Mucosa of descending colon (tissue), 3 donors: ENCODE results near the gene KDM2B. TPM values are rescaled to one million over a fixed set of nuclear protein-coding genes. Genes with fewer than 3 reads are reported as not detected.
A peak's percentile ranks its signal among the peaks of the same experiment; 100 is the strongest.

Experiments used
- ATAC-seq: fragments of 200-7000 bp; cut with Tn5 transposase; one replicate; pipeline ENCODE4 v1.9.1; 2020; ENCODE audit warnings: mild to moderate bottlenecking, moderate library complexity
- DNase-seq, 3 donors: peaks; one replicate each; pipeline ENCODE4 v3.0.0-alpha.2; 2020
- H3K36me3 ChIP-seq: fragments of 200-600 bp; one replicate; pipeline ENCODE4 v1.8.0; 2021; ENCODE audit warnings: low read depth, mild to moderate bottlenecking
- H3K4me1 ChIP-seq: fragments of 200-600 bp; one replicate; pipeline ENCODE4 v1.8.0; 2021; ENCODE audit warnings: low read depth, mild to moderate bottlenecking
- H3K4me3 ChIP-seq: fragments of 200-600 bp; one replicate; pipeline ENCODE4 v1.8.0; 2021; ENCODE audit warnings: mild to moderate bottlenecking
- H3K9me3 ChIP-seq: fragments of 200-600 bp; one replicate; pipeline ENCODE4 v1.8.0; 2021; ENCODE audit warnings: mild to moderate bottlenecking
- intact Hi-C, 2 donors: fragments of 100-400 bp; cut with DNase I in 1 of 2; cut with micrococcal nuclease in 1 of 2; formaldehyde crosslinking; loops; one replicate each; pipeline versions ENCODE4 v1.11.0 to v1.11.1; 2022; cut with DNase I, micrococcal nuclease
- total RNA-seq, 3 donors: library from RNA; stranded (reverse); fragmentation: NEBNext Ultra II Directional in 2 of 3; extraction: Animal tissue kit (Norgen Biotek cat#: 25700) in 2 of 3; gene quantifications; one replicate each; pipeline versions ENCODE4 v1.2.1 to v1.2.4, GENCODE V29; 2021 to 2023
- TF ChIP-seq, protein P1 (sequence below): fragments of 200-600 bp; IDR thresholded peaks from one replicate; pipeline ENCODE4 v1.8.0; 2022; ENCODE audit warnings: antibody characterized with exemption, mild to moderate bottlenecking
- donor health status: DM: no; HTN: no; CAD: no; lungs with moderate emphysema.
- donor health status: DM: no; HTN: no; CAD: no.
- donor health status: DM: no; HTN: yes; CAD: no.

The KDM2B gene
- total RNA-seq, 3 donors from 2014 or later: 17.9 to 24.5 (median 18.3) TPM

DNA sequence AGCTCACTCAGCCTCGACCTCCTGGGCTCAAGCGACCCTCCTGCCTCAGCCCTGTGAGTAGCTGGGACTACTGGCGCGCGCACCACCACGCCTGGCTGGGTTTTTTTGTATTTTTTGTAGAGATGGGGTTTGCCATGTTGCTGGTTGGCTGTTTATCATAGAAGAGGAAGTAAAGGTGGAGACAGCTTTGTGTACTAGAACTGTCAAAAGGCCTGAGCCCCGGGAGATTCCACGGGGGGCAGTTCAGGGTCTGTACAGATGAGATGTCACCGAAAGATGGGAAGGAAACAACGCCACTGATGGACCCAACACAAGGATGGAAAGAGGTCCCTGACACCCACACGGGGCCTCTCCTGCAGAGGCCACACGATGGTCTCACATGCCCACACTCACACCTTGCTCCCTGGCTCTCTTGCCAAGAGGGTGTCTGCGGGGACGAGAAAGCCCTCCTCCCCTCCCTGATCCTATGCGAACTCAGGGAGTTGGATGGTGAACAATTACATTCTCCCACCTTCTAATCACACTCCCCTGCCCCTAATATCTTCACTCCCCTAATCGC, 66.6 kb downstream of the KDM2B start:
- TF ChIP-seq, protein P1, sequence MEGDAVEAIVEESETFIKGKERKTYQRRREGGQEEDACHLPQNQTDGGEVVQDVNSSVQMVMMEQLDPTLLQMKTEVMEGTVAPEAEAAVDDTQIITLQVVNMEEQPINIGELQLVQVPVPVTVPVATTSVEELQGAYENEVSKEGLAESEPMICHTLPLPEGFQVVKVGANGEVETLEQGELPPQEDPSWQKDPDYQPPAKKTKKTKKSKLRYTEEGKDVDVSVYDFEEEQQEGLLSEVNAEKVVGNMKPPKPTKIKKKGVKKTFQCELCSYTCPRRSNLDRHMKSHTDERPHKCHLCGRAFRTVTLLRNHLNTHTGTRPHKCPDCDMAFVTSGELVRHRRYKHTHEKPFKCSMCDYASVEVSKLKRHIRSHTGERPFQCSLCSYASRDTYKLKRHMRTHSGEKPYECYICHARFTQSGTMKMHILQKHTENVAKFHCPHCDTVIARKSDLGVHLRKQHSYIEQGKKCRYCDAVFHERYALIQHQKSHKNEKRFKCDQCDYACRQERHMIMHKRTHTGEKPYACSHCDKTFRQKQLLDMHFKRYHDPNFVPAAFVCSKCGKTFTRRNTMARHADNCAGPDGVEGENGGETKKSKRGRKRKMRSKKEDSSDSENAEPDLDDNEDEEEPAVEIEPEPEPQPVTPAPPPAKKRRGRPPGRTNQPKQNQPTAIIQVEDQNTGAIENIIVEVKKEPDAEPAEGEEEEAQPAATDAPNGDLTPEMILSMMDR: no peak
- Histone ChIP-seq H3K4me1 (no peaks in the 10 kb centered on the region), H3K9me3 (no peaks in the 10 kb centered on the region), H3K36me3 (no peaks in the 10 kb centered on the region), H3K4me3 (no peak overlapping the region)
- intact Hi-C loops: no loop called here
- ATAC-seq (peak; percentile 41), DNase-seq (no peak)

DNA sequence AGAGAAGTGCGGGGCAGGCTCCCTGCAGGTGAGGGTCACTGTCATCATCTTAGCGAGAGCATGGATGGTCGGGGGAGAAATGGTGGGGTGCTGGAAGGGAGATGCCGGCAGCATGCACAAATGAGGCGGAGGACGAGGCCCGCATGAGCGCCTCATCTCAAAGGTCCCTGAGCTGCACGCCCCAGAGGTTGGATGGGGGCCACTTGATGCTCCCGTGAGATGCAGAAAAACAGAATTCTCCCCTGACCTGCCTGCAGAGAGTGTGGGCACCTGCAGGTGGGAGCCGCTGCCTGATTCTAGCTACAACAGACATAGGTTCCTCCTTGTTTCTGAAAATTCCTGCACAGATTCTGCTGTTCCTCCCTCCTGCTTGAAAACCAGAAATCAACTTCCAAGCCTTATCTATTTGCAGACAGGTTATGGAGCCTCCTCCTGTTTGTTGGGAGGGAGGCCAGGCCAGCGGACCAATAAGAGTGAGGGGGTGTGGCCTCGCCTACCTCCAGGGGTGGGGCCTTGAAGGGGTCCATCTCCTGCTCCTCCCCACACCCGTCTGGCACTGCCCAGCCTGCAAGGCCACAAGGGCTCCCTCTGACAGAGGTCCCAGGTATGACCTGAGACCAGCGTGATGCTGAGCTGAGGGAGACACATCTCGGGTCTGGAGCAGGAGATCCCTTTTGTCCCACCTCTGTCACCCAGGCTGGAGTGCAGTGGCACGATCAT, 67.2 kb downstream of the KDM2B start:
- H3K36me3 ChIP-seq: no peaks in the 10 kb centered on the region

DNA sequence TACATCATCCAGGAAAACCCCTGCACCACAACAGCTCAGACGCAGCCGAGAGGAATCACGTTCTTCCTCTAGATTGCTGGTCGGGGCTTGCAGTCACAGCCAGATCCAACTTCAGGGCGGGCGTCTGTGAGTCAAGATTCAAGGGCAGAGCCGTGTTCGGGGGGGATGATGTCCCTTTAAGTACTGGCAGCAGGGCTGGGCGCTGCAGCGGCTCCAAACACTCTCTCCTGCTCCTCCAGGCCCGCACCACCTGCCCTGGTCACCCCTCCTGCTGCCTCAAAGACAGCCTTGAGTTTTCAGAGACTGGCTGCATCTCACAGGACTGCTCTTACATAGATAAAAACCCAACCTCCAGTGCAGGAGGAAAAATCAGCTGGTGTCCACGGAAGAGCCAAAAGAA, 68.3 kb downstream of the KDM2B start:
- intact Hi-C loops: no loop called here
- Histone ChIP-seq H3K4me1 (no peaks in the 10 kb centered on the region), H3K9me3 (no peaks in the 10 kb centered on the region), H3K36me3 (no peaks in the 10 kb centered on the region), H3K4me3 (no peak overlapping the region)
- TF ChIP-seq, protein P1: no peak
- ATAC-seq (no peak), DNase-seq (no peak)

More for the DNA sequence above, 67.2 kb downstream of the KDM2B start:
- Histone ChIP-seq H3K4me3 (no peak overlapping the region), H3K9me3 (no peaks in the 10 kb centered on the region), H3K4me1 (no peaks in the 10 kb centered on the region)
- DNase-seq: peak; percentile 61 to 72 (median 67)
- ATAC-seq: peak; percentile 96
- intact Hi-C loops: no loop called here
- TF ChIP-seq, protein P1: no peak

DNA sequence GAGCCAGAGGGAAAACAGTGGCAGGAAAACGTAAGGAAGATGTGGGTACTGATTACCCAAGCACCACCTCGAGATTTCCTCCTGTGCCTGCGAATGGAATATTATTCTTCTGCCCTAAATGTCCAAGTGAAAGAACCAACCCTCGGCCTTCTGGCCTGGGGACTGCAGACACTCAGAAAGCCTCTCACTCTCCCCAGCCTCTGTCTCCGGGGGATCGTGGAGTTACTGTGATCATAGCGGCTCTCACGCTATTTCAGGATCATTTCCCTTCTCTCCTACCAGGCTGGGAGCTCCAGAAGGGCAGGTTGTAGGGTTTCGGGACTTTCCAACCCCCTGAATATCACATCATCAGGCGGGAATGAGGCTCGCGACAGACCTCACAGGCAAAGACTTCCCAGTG, 68.9 kb downstream of the KDM2B start:
- DNase-seq (no peak), ATAC-seq (no peak)
- Histone ChIP-seq H3K4me1 (no peaks in the 10 kb centered on the region), H3K36me3 (no peaks in the 10 kb centered on the region), H3K4me3 (no peak overlapping the region), H3K9me3 (no peaks in the 10 kb centered on the region)
- TF ChIP-seq, protein P1: no peak
- intact Hi-C loops: no loop called here

DNA sequence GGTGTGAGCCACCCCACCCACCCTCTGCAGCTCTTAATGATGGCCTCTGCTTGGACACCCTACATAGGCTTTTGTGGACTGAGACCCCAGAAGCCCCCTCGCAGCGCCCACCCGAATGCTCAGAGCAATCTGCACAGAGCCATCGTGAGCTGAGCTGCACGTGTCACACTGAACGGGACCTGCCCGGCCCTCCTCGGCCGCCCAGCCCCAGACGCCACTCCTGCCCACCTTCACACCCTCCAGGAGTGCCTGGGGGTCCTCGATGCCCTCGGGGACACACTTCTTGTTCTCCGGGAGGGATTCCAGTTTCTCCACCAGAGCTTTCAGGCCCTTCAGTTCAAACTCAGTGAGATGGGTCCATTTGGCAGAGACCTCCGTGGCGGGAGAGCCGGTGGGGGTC, 71.5 kb downstream of the KDM2B start:
- ATAC-seq (no peak), DNase-seq (no peak)
- TF ChIP-seq, protein P1: no peak
- Histone ChIP-seq H3K9me3 (no peaks in the 10 kb centered on the region), H3K36me3 (no peaks in the 10 kb centered on the region), H3K4me1 (no peaks in the 10 kb centered on the region), H3K4me3 (no peak overlapping the region)
- intact Hi-C loops: no loop called here
